KMS-11 (cell line): ENCODE results near the gene INTS13.
"Not testable (repeated sequence)": the region's sequence is repeated elsewhere in the genome, so short reads cannot be mapped to it uniquely, and the experiment has no call there.

ENCODE experiments used
- H2AFZ ChIP-seq: fragments of 200-600 bp; sonication (generic); 2 replicates; pipeline ENCODE4 v1.6.1; 2016; ENCODE audit warnings: antibody characterized with exemption, mixed run types, low read depth
- H3K27ac ChIP-seq: fragments of 200-600 bp; sonication (generic); 2 replicates; pipeline ENCODE4 v1.6.1; 2016; ENCODE audit warnings: mild to moderate bottlenecking, mixed run types
- H3K27me3 ChIP-seq: fragments of 200-600 bp; sonication (generic); 2 replicates; pipeline ENCODE4 v1.6.1; 2017; ENCODE audit warnings: mild to moderate bottlenecking, low read depth, mixed run types, moderate library complexity; ENCODE audit not compliant: insufficient read depth
- H3K36me3 ChIP-seq: fragments of 200-600 bp; sonication (generic); 2 replicates; pipeline ENCODE4 v1.6.1; 2017; ENCODE audit warnings: mild to moderate bottlenecking, mixed run types; ENCODE audit not compliant: insufficient read depth
- H3K4me1 ChIP-seq: fragments of 200-600 bp; sonication (generic); 2 replicates; pipeline ENCODE4 v1.6.1; 2016; ENCODE audit warnings: mild to moderate bottlenecking, low read depth, mixed run types; ENCODE audit not compliant: poor library complexity, severe bottlenecking
- H3K4me2 ChIP-seq: fragments of 200-600 bp; sonication (generic); 2 replicates; pipeline ENCODE4 v1.7.0; 2016; ENCODE audit warnings: mild to moderate bottlenecking, mixed run types
- H3K4me3 ChIP-seq: fragments of 200-600 bp; sonication (generic); IDR thresholded peaks from 2 replicates; pipeline ENCODE4 v1.6.1; 2017; ENCODE audit warnings: low read depth, low read length, mixed read lengths; ENCODE audit not compliant: insufficient read depth
- H3K79me2 ChIP-seq: fragments of 200-600 bp; sonication (generic); 2 replicates; pipeline ENCODE4 v1.6.1; 2016; ENCODE audit warnings: low read depth, mixed run types; ENCODE audit not compliant: insufficient read depth
- H3K9ac ChIP-seq: fragments of 200-600 bp; sonication (generic); 2 replicates; pipeline ENCODE4 v1.6.1; 2016; ENCODE audit warnings: mild to moderate bottlenecking, mixed run types
- H4K20me1 ChIP-seq: fragments of 200-600 bp; sonication (generic); 2 replicates; pipeline ENCODE4 v1.6.1; 2016; ENCODE audit warnings: mild to moderate bottlenecking, mixed run types; ENCODE audit not compliant: insufficient read depth
- TF ChIP-seq, protein P1 (sequence below): fragments of 200-600 bp; sonication (generic); conservative IDR thresholded peaks from 2 replicates; pipeline ENCODE4 v1.6.1; 2017; ENCODE audit warnings: low read depth, mild to moderate bottlenecking, antibody characterized with exemption, low read length, moderate library complexity, mixed read lengths

Gene INTS13

DNA sequence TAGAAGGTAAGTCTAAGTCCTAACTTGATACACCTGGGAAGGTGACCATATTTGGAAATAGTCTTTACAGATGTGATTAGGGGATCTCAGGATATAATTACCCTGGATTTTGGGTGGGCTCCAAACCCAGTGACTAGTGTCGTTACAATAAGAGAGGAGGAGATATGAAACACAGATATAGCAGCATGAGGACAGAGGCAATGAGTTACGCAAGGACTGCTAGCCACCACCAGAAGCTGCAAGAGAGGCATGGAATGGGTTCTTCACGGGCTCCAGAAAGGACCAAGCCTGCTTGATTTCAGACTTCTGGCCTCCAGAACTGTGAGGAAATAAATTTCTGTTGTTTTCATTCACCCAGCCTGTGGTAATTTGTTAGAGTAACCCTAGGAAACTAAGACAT is 29.1 kb upstream of the INTS13 start:
- no peak overlapping the region for H3K9ac ChIP-seq
- H2AFZ ChIP-seq, result no peak overlapping the region
- no peaks in the 10 kb centered on the region for H3K27me3 ChIP-seq
- H3K4me3 ChIP-seq, result no peak overlapping the region
- no peaks in the 10 kb centered on the region for H3K79me2 ChIP-seq
- H3K4me1 ChIP-seq, result peaks cover 13% of the 10 kb centered on the region
- TF ChIP-seq, protein P1, sequence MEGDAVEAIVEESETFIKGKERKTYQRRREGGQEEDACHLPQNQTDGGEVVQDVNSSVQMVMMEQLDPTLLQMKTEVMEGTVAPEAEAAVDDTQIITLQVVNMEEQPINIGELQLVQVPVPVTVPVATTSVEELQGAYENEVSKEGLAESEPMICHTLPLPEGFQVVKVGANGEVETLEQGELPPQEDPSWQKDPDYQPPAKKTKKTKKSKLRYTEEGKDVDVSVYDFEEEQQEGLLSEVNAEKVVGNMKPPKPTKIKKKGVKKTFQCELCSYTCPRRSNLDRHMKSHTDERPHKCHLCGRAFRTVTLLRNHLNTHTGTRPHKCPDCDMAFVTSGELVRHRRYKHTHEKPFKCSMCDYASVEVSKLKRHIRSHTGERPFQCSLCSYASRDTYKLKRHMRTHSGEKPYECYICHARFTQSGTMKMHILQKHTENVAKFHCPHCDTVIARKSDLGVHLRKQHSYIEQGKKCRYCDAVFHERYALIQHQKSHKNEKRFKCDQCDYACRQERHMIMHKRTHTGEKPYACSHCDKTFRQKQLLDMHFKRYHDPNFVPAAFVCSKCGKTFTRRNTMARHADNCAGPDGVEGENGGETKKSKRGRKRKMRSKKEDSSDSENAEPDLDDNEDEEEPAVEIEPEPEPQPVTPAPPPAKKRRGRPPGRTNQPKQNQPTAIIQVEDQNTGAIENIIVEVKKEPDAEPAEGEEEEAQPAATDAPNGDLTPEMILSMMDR, result no peak
- no peak overlapping the region for H3K4me2 ChIP-seq
- H3K36me3 ChIP-seq, result no peaks in the 10 kb centered on the region
- H4K20me1 ChIP-seq, result no peaks in the 10 kb centered on the region
- H3K27ac ChIP-seq, result no peak overlapping the region

DNA sequence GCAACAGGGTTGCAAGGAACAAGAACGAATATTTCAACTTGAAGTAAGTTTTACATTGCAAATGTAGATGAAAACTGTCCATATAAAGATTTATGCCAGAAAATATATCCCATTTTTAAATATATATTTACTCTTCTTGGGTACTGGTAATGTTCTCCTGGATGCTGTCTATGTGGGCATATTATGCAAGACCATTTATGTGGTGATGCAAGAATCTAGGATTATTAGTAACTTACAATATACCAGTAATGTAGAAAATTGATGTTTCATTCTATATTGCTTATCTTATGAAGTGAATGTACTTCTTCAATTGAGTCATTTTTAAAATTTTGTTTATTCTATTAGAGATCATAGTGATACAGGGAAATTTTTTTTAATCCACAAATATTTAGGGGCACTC is 25.6 kb upstream of the INTS13 start:
- Histone ChIP-seq H3K4me1 (no peaks in the 10 kb centered on the region), H3K27me3 (no peaks in the 10 kb centered on the region), H4K20me1 (no peaks in the 10 kb centered on the region), H3K9ac (no peak overlapping the region), H3K4me2 (no peak overlapping the region), H2AFZ (no peak overlapping the region), H3K4me3 (no peak overlapping the region), H3K36me3 (no peaks in the 10 kb centered on the region), H3K27ac (no peak overlapping the region), H3K79me2 (no peaks in the 10 kb centered on the region)
- TF ChIP-seq, protein P1, result no peak

DNA sequence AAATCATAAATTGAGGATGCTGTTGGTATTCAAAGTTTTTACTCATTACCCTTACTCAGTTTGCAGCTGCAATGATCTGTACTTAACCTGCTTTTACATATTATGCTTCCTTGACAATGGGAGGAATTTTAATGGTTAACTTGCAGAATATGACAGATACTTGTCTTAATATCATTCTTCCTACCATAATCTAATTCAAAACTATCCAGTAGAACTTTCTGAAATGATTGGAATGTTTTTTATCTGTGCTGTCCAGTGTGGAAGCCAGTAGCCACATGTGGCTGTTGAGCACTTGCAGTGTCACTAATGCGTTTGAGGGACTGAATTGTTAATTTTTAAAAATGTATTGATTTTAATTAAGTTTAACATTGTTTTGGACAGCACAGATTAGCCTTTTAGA is 24.0 kb upstream of the INTS13 start:
- Histone ChIP-seq H3K27ac (no peak overlapping the region), H3K27me3 (no peaks in the 10 kb centered on the region), H2AFZ (no peak overlapping the region), H3K4me1 (no peaks in the 10 kb centered on the region), H3K4me2 (no peak overlapping the region), H3K79me2 (no peaks in the 10 kb centered on the region), H3K9ac (no peak overlapping the region), H3K4me3 (no peak overlapping the region), H3K36me3 (no peaks in the 10 kb centered on the region), H4K20me1 (no peaks in the 10 kb centered on the region)
- TF ChIP-seq, protein P1, result no peak

DNA sequence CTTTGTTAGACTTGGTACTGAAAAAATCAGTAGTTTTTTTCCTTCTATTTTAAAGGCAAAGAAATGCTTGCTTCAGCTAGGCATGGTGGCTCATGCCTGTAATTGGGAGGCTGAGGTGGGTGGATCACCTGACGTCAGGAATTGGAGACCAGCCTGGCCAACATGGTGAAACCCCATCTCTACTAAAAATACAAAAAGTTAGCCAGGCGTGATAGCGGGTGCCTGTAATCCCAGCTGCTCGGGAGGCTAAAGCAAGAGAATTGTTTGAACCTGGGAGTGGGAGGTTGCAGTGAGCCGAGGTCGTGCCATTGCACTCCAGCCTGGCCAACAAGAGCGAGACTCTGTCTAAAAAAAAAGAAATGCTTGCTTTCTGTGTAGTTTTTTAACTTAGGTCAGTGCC is 23.6 kb upstream of the INTS13 start:
- not testable (repeated sequence) for H3K27me3 ChIP-seq, H4K20me1 ChIP-seq, H3K4me3 ChIP-seq, H3K4me2 ChIP-seq, H3K27ac ChIP-seq, H2AFZ ChIP-seq, H3K4me1 ChIP-seq, H3K79me2 ChIP-seq, H3K9ac ChIP-seq, H3K36me3 ChIP-seq

DNA sequence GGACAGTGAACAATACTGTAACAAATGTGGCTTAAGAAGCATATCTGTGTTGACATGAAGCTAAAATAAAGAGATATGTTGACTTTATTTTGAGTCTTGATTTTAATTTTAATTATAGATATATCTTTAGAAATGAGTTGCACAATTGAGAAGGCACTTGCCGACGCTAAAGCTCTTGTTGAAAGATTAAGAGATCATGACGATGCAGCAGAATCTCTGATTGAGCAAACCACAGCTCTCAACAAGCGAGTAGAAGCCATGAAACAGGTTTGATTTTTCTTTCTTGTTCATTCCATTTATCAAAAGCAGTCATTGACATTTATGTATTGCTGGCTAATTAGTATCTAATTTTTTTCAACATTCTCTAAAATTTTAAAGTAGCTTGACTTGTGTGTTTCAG is 16.2 kb upstream of the INTS13 start:
- Histone ChIP-seq H3K27me3 (no peaks in the 10 kb centered on the region), H2AFZ (no peak overlapping the region), H3K36me3 (no peaks in the 10 kb centered on the region), H3K4me1 (peaks cover 12% of the 10 kb centered on the region), H4K20me1 (no peaks in the 10 kb centered on the region), H3K79me2 (peaks cover 23% of the 10 kb centered on the region; the same call in 1 of the 2 replicates), H3K4me2 (0 out of 2 replicates have a peak overlapping the region, but pooled peaks have one; percentile 3), H3K27ac (no peak overlapping the region), H3K4me3 (no peak overlapping the region), H3K9ac (no peak overlapping the region)
- TF ChIP-seq, protein P1, result no peak
